Measurements from ENCODE around the gene RPL41.
A peak's percentile ranks its signal among the peaks of the same experiment; 100 is the strongest.

Gene RPL41

GRCh38 chr12:56157201-56158028 lies 41.0 kb downstream of the RPL41 start:
- DNase-seq, result peak; percentile 62

GRCh38 chr12:56158029-56158925 lies 41.8 kb downstream of the RPL41 start, which contains the start of gene MYL6:
Gene MYL6, plus strand, starts transcription at chr12:56158359. Its CDS starts 43 bp downstream, at chr12:56158402.
- DNase-seq, result peak; percentile 85

- no peak for DNase-seq
Observed at GRCh38 chr12:56158926-56159461, 42.6 kb downstream of the RPL41 start.

GRCh38 chr12:56159482-56160192 lies 43.2 kb downstream of the RPL41 start:
- no peak for DNase-seq

GRCh38 chr12:56160193-56160763 lies 43.8 kb downstream of the RPL41 start:
- DNase-seq, result no peak

GRCh38 chr12:56160894-56161689 lies 44.7 kb downstream of the RPL41 start:
- no peak for DNase-seq

- DNase-seq, result no peak
Observed at GRCh38 chr12:56161690-56162351, 45.4 kb downstream of the RPL41 start.

- no peak for DNase-seq
Observed at GRCh38 chr12:56162468-56163290, 46.2 kb downstream of the RPL41 start.

- DNase-seq, result no peak
Observed at GRCh38 chr12:56163533-56164344, 47.3 kb downstream of the RPL41 start.

- DNase-seq, result no peak
Observed at GRCh38 chr12:56164345-56164729, 47.9 kb downstream of the RPL41 start.

- no peak for DNase-seq
Observed at GRCh38 chr12:56165369-56165768, 48.9 kb downstream of the RPL41 start.

Data from NCI-H524 treated with DMSO at 0.1 percent for 48 hours (cell line).